Sigmoid colon (tissue), 7 donors: Measurements from ENCODE around the gene CPXM2. TPM values are rescaled to one million over a fixed set of nuclear protein-coding genes. Genes with fewer than 3 reads are reported as not detected.

Experiments used
- DNase-seq: peaks from one replicate; pipeline ENCODE4 v3.0.0-alpha.2; 2019
- H3K27ac ChIP-seq, 4 donors: fragments of 200-600 bp; sonication (generic); one replicate each; pipeline ENCODE4 v1.5.1; 2016 to 2019; ENCODE audit warnings: mild to moderate bottlenecking in 1 of 4
- H3K27me3 ChIP-seq, 3 donors: fragments of 200-600 bp; sonication (generic); one replicate each; pipeline ENCODE4 v1.5.1; 2019; ENCODE audit warnings: mild to moderate bottlenecking in 1 of 3
- H3K36me3 ChIP-seq, 4 donors: fragments of 200-600 bp; sonication (generic); one replicate each; pipeline ENCODE4 v1.5.1; 2016 to 2019
- H3K4me1 ChIP-seq, 4 donors: fragments of 200-600 bp; sonication (generic); one replicate each; pipeline ENCODE4 v1.5.1; 2017 to 2019
- H3K4me3 ChIP-seq, 4 donors: fragments of 200-600 bp; sonication (generic); one replicate each; pipeline ENCODE4 v1.5.1; 2017 to 2019; ENCODE audit warnings: mild to moderate bottlenecking in 2 of 4, moderate library complexity in 1 of 4
- H3K9me3 ChIP-seq, 4 donors: fragments of 200-600 bp in 3 of 4; sonication (generic) in 3 of 4; one replicate each; pipeline versions ENCODE4 v1.5.1 to v1.6.1; 2013 to 2019
- CTCF ChIP-seq, 4 experiments: fragments of 450-650 bp in 3 of 4; fragments of 200-600 bp in 1 of 4; IDR thresholded peaks; one replicate each; pipeline ENCODE4 v1.5.1; 2016 to 2019; ENCODE audit warnings: antibody characterized with exemption in 4 of 4, mild to moderate bottlenecking in 3 of 4, moderate library complexity in 2 of 4
- EP300 ChIP-seq, 4 donors: sonication (generic); formaldehyde crosslinking; IDR thresholded peaks; one replicate each; pipeline ENCODE4 v1.6.1; 2017; ENCODE audit warnings: antibody characterized with exemption in 4 of 4
- POLR2A ChIP-seq, 2 donors: fragments of 450-650 bp; IDR thresholded peaks; one replicate each; pipeline ENCODE4 v1.6.1; 2016; ENCODE audit warnings: antibody characterized with exemption in 2 of 2, mild to moderate bottlenecking in 2 of 2, moderate library complexity in 2 of 2
- POLR2AphosphoS5 ChIP-seq, 4 donors: sonication (generic); formaldehyde crosslinking; IDR thresholded peaks; one replicate each; pipeline ENCODE4 v1.6.1; 2017; ENCODE audit warnings: antibody characterized with exemption in 4 of 4
- WGBS, 2 donors: extraction: QIAGEN DNeasy Blood & Tissue Kit; methylation state at CpG; one replicate each; pipeline ENCODE4 v1.1.7; 2013; 5-methylcytosine and 5-hydroxymethylcytosine counted together
- intact Hi-C: fragments of 100-400 bp; cut with DNase I; formaldehyde crosslinking; loops from one replicate; pipeline ENCODE4 v1.15.1; 2023
- polyA plus RNA-seq, 3 donors: library from polyadenylated mRNA; stranded (reverse); fragments of 200-250 nt; gene quantifications; one replicate each; pipeline ENCODE4 v1.2.3, GENCODE V29; 2013
- total RNA-seq, 4 donors: library from RNA; depleted of rRNA; stranded (reverse); fragments of >200 nt; gene quantifications; one replicate each; pipeline ENCODE4 v1.1.0, GENCODE V29; 2016
- donor health status: healthy with polysubstance abuse.
- donor health status: Bipolar disorder and iron deficiency.
- donor health status: healthy.

CPXM2 gene
- total and polyA plus RNA-seq, 7 donors, result 0.69 to 153 (median 48.5) TPM

DNA sequence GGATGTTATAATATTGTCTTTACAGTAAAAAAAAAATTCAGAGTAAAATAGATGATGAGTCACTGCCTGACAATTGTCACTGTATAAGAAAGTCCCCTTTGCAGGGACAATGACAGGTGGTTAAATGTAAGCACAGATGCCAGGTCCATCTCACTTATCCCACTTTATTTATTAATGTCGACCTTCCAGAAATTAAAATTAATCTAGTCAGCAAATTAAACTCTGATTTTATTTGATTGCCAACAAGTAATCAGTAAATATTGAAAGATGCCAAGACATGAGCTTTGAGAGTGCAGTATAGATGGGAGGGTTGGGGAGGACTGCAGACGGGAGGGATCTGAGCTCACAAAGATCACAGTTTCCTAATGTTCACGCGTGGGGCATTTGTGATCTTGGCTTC, 50.9 kb downstream of the CPXM2 start:
- H3K36me3 ChIP-seq, result peaks cover 0 to 13% (median 4%) of the 10 kb centered on the region in 4 donors
- intact Hi-C loops, result no loop called here
- H3K4me3 ChIP-seq, result no peak overlapping the region
- WGBS, 2 donors, result 87 to 88% methylated on average over 4 of the region's 4 CpGs
- peak overlapping the region in 3 of 4 donors; percentile 74 to 82 (median 80) for H3K27ac ChIP-seq
- no peaks in the 10 kb centered on the region for H3K9me3 ChIP-seq
- H3K27me3 ChIP-seq, result no peaks in the 10 kb centered on the region
- no peak for DNase-seq
- peaks cover 0 to 60% (median 49%) of the 10 kb centered on the region in 4 donors for H3K4me1 ChIP-seq
- TF ChIP-seq POLR2A (IDR thresholded peaks at IDR 0.05), result no peak
- no peak for TF ChIP-seq CTCF (IDR thresholded peaks at IDR 0.05)
- TF ChIP-seq EP300 (IDR thresholded peaks at IDR 0.05), result no peak
- TF ChIP-seq POLR2AphosphoS5 (IDR thresholded peaks at IDR 0.05), result no peak

GRCh38 chr10:123838596-123839310, 52.9 kb downstream of the CPXM2 start:
- peaks cover 0 to 13% (median 4%) of the 10 kb centered on the region in 4 donors for H3K36me3 ChIP-seq
- H3K27me3 ChIP-seq, result no peaks in the 10 kb centered on the region
- intact Hi-C loops, result no loop called here
- DNase-seq, result no peak
- H3K9me3 ChIP-seq, result no peaks in the 10 kb centered on the region
- H3K4me1 ChIP-seq, result peaks cover 0 to 62% (median 57%) of the 10 kb centered on the region in 4 donors
- no peak overlapping the region for H3K4me3 ChIP-seq
- 81 to 91% methylated on average over 13 of the region's 13 CpGs for WGBS, 2 donors
- TF ChIP-seq POLR2A (IDR thresholded peaks at IDR 0.05), result no peak
- no peak for TF ChIP-seq POLR2AphosphoS5 (IDR thresholded peaks at IDR 0.05)
- TF ChIP-seq EP300 (IDR thresholded peaks at IDR 0.05), result no peak
- TF ChIP-seq CTCF (IDR thresholded peaks at IDR 0.05), result no peak
- H3K27ac ChIP-seq, result peak overlapping the region in 3 of 4 donors; percentile 47 to 82 (median 80)

- DNase-seq, result no peak
- 93% methylated on average over 6 of the region's 6 CpGs for WGBS, 2 donors
- Histone ChIP-seq H3K27ac (peak overlapping the region in 3 of 4 donors; percentile 47 to 85 (median 80)), H3K4me3 (no peak overlapping the region), H3K36me3 (peaks cover 0 to 13% (median 4%) of the 10 kb centered on the region in 4 donors), H3K9me3 (no peaks in the 10 kb centered on the region), H3K27me3 (no peaks in the 10 kb centered on the region), H3K4me1 (peaks cover 0 to 59% (median 56%) of the 10 kb centered on the region in 4 donors)
- TF ChIP-seq POLR2A (IDR thresholded peaks at IDR 0.05) (no peak), POLR2AphosphoS5 (IDR thresholded peaks at IDR 0.05) (no peak), CTCF (IDR thresholded peaks at IDR 0.05) (no peak), EP300 (IDR thresholded peaks at IDR 0.05) (no peak)
- intact Hi-C loops, result no loop called here
Measured at GRCh38 chr10:123837756-123838155, 53.9 kb downstream of the CPXM2 start.

DNA sequence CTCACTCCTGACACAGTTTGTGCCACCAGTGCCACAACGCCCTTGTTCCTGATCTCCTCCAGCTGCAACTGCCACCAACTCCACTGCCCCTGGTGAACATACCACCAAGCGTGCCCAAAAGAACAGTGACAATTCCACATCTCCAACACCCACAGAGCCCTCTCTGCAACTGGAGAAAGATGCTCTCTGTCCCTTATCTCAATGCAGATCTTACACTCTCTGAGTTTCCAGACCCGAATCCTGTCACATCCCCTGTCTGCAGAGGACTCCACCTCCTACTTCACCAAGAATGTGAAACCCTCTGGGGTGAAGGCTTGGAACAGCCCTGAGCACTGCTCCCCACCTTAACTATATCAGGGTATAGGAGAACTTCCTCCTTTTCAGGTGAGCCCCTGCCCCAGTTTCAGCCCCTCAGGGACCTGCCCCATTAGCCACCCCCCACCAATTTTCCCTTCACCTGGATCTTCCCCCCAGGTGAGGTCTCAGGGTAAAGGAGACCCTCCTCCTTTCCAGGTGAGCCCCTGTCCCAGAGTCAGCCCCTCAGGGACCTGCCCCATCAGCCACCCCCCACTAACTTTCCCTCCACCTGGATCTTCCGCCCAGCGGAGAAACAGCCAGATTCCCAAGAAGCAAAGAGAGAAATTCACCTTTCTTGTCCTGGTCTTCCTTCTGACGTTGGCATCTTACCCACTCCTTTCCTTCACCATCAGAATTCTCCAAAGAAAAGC, 55.0 kb downstream of the CPXM2 start:
- WGBS, 2 donors, result 80 to 89% methylated on average over 6 of the region's 6 CpGs
- no peak for TF ChIP-seq EP300 (IDR thresholded peaks at IDR 0.05)
- TF ChIP-seq POLR2A (IDR thresholded peaks at IDR 0.05), result no peak
- no peak for TF ChIP-seq CTCF (IDR thresholded peaks at IDR 0.05)
- TF ChIP-seq POLR2AphosphoS5 (IDR thresholded peaks at IDR 0.05), result no peak
- Histone ChIP-seq H3K27ac (peak overlapping the region; percentile 78 to 85 (median 80)), H3K4me3 (no peak overlapping the region), H3K36me3 (peaks cover 0 to 9% (median 4%) of the 10 kb centered on the region in 4 donors), H3K27me3 (no peaks in the 10 kb centered on the region), H3K9me3 (no peaks in the 10 kb centered on the region), H3K4me1 (peaks cover 0 to 57% (median 51%) of the 10 kb centered on the region in 4 donors)
- DNase-seq, result no peak
- intact Hi-C loops, result no loop called here
